GM18867 (cell line): ENCODE measurements around the gene TMEM156.
"Not testable (repeated sequence)": the region's sequence is repeated elsewhere in the genome, so short reads cannot be mapped to it uniquely, and the experiment has no call there.

ENCODE experiments used
- ATAC-seq: cut with Tn5 transposase; IDR thresholded peaks from one replicate; pipeline ENCODE4 v1.9.1; 2021; ENCODE audit warnings: mild to moderate bottlenecking, moderate library complexity; ENCODE audit not compliant: unreplicated experiment

The TMEM156 gene

DNA sequence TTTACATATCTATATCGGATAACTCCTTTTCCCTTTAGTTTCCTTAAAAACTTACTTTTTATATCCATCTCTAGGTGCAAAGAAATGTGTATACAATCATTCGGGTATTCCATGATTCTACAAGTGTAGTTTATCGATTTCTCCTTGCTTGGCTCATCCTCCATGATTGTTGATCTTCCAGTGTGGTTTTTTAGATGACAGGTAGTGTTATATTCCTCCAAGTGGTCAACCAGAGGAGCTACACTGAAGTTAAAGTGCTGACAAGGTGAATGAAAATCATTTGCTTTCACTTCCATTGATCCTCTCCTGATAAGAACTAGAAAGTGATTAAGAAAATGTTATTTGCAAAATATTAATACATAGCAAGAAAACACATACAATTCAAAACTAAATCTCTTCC, 38.5 kb downstream of the TMEM156 start:
- ATAC-seq = no peak

DNA sequence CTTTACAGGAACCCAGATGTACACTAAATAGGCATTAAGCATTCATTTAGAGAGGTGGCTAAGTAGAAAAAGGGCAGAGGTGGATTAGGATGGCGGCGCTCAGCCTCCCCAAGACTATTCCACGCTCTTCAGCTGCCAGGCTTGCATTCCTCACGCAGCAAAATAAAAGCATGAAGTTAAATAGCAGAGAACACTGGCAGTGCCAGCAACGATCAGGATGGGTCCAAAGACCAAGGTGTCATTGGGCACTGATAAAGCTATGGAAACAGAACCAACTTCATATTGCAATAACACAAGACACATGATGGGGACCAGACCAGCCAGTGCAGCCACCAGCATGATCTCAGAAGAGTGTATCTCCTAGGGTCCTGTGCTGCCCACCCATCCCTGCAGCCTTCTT, 42.0 kb downstream of the TMEM156 start:
- ATAC-seq = no peak

DNA sequence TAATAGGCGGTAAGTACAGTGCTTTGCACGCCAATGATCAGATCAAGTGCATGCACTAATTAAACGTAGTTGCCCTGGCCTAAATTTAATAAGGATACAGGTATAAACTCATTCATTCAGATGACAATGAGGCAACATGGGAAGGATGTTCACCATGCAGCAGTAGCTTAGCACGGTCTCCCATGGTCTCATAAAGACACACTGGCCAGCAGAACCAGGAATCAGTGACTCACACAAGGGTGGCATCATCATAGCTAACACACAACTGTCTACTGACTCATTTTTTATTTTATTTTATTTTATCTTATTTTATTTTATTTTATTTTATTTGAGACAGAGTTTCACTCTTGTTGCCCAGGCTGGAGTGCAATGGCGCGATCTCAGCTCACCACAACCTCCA, 42.7 kb downstream of the TMEM156 start:
- ATAC-seq = no peak

DNA sequence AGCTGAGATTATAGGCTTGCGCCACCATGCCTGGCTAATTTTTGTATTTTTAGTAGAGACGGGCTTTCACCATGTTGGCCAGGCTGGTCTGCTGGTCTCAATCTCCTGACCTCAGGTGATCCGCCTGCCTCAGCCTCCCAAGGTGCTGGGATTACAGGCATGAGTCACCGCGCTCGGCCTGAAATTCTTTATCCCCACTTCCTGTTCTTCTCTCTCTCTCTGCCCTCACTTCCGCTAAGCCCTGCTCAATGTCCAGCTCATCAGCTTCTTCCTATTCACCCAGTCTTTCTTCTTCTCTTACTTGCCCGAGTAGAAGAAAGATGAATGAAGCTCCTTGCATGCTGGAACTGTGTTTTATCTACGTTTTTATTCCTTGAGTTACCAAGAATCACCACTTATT, 43.9 kb downstream of the TMEM156 start:
- not testable (repeated sequence) for ATAC-seq

DNA sequence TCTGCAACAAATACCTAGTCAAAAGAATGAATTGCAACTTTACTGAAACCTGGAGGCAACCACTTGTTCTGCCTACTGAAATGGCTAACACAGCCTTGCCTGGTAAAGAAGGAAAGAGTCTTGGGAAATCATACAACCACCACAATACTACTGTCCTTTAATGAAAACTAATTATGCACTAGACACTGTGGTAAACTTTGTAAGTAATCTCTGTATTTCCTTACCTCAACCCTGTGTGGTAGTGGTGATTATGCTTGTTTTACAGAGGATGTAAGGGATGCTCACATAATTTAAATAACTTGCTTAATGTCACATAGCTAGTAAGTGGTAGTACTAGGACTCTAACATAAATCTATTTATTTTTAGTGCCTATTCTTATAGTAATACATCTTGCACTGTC, 44.7 kb downstream of the TMEM156 start:
- no peak for ATAC-seq

- ATAC-seq = no peak
Observed at GRCh38 chr4:38985410-38986100, 46.7 kb downstream of the TMEM156 start.

DNA sequence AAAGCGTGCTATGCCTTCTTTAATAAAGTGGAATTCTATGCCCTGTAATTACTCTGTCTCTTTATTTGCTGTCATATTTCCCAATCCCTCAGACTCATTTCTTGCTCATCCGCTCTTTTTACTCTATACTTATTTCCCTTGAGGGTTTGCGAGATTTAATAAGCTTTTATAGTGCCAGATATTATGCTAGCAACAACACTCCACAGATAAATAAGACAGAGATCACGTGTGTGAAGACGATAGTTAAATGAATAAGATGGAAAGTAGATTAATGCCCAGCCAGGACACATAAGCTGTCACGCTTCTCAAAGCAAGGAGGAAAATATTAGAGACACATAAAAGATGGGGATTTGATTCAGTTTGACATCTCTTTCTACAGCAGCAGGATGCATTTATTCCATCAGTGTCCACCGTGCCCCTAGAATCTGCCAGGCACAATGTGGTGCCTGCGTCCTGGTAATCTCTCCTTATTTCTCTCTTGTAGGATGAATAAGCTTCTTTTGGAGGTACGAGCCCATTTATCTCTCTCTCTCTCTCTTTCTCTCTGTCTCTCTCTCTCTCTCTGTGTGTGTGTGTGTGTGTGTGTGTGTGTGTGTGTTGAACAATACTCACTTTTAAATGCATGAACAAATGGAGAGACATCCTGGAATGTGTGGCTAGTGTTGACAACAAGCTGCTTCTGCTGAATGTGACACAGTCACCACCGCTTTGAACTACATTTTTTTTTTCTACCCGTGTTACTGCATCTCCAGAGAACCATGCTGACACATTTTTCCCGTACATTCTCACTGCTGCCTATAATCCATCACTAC, 48.2 kb downstream of the TMEM156 start:
- no peak for ATAC-seq

- no peak for ATAC-seq
Observed at GRCh38 chr4:38983291-38983690, 48.9 kb downstream of the TMEM156 start.

DNA sequence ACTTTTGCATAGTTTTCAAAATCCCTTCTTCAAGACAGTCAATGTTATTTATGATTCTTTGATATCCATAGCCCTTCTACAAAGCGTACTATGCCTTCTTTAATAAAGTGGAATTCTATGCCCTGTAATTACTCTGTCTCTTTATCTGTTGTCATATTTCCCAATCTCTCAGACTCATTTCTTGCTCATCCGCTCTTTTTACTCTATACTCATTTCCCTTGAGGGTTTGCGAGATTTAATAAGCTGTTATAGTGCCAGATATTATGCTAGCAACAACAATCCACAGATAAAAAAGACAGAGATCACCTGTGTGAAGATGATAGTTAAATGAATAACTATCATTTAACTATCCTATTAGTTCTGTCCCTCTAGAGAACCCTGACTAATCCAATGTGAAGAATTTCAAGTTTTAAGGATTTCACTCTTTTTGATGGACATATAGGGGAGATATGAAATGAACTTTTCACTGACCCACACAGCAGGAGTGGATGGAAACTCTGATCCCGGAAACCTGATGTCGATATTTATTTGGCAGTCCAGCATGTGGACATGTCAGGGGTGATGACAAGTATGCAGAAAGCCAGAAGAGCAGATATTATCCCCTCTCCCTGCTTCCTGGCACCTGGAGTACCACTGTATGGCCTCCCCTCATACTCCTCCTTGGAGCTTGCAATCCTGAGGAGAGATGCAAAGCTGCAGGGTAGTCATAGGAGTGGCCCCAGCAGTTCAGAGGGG, 49.7 kb downstream of the TMEM156 start:
- no peak for ATAC-seq

GRCh38 chr4:38980903-38981676, 51.1 kb downstream of the TMEM156 start:
- no peak for ATAC-seq

GRCh38 chr4:38979511-38980230, 52.5 kb downstream of the TMEM156 start:
- ATAC-seq = no peak

DNA sequence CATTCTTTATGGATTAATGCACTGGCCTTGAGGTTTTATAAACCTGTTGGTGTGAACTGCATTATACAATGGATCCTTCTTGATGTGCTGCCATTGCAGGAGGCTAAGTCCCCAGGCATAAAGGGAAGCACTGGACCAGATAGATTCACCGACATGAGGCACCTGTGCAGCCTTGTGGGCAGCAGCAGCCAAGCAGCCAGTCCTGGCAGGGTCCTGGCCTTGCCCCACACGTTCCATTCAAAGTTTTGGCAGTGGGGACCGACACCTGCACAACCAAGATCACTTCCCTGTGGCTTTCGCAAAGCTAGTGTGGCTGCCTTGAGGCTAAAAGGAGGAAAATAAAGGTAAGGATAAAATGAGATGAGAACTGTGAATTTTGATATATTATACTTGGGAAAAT, 53.1 kb downstream of the TMEM156 start:
- ATAC-seq = no peak

GRCh38 chr4:38976308-38976707, 55.9 kb downstream of the TMEM156 start:
- no peak for ATAC-seq

GRCh38 chr4:38968668-38969067, 63.5 kb downstream of the TMEM156 start:
- ATAC-seq = no peak

DNA sequence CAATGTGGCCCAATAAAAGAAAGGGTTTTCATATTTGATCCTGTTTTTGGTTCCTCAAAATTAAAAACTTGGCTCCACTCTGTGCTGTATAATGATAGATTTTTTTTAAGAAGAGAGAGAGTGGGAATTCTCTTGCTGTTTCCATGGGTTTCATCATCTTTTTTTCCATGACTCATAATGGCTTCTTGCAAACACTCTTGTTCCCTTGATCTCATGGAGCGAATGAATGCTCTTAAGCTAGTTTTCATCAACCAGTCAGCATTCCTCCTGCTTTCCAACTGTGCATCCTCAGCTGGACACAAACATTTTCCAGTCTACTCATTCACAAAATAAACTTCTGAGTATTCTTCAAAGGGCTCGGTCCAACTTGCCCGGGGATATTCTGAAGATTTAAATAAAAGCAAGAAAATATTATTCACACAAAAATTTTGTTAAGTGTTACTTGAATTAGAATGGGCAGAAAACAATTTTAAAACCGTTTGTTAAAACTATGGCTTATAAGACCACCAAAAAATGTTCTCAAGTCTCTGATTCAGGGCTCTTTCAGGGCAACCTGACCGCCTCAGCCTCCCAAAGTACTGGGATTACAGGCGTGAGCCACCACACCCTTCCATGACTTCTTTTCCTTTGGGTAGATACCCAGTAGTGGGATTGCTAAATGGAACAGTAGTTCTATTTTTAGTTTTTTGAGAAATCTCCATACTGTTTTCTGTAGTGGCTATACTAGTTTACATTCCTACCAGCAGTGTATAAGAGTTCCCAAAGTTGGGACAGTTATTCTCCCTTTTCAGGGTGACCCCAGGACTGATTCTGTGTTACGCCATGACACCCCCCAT, 64.7 kb downstream of the TMEM156 start:
- ATAC-seq = no peak

GRCh38 chr4:38965866-38966265, 66.3 kb downstream of the TMEM156 start:
- no peak for ATAC-seq

GRCh38 chr4:38964942-38965775, 67.0 kb downstream of the TMEM156 start:
- ATAC-seq = no peak

- not testable (repeated sequence) for ATAC-seq
Observed at GRCh38 chr4:38959248-38959647, 73.0 kb downstream of the TMEM156 start.
